GM12873 (cell line): Measurements from ENCODE around the gene ADARB1.

Source experiments
- TF ChIP-seq, protein P1 (sequence below): IDR thresholded peaks from 2 replicates; pipeline ENCODE4 v1.5.1; 2012; ENCODE audit warnings: low read depth, mild to moderate bottlenecking, moderate library complexity, low read length, control low read depth; ENCODE audit not compliant: insufficient read depth; ENCODE audit errors: missing control alignments

Gene ADARB1

GRCh38 chr21:45122432-45123132 is 48.2 kb downstream of the ADARB1 start:
- TF ChIP-seq, protein P1, sequence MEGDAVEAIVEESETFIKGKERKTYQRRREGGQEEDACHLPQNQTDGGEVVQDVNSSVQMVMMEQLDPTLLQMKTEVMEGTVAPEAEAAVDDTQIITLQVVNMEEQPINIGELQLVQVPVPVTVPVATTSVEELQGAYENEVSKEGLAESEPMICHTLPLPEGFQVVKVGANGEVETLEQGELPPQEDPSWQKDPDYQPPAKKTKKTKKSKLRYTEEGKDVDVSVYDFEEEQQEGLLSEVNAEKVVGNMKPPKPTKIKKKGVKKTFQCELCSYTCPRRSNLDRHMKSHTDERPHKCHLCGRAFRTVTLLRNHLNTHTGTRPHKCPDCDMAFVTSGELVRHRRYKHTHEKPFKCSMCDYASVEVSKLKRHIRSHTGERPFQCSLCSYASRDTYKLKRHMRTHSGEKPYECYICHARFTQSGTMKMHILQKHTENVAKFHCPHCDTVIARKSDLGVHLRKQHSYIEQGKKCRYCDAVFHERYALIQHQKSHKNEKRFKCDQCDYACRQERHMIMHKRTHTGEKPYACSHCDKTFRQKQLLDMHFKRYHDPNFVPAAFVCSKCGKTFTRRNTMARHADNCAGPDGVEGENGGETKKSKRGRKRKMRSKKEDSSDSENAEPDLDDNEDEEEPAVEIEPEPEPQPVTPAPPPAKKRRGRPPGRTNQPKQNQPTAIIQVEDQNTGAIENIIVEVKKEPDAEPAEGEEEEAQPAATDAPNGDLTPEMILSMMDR: no peak

DNA sequence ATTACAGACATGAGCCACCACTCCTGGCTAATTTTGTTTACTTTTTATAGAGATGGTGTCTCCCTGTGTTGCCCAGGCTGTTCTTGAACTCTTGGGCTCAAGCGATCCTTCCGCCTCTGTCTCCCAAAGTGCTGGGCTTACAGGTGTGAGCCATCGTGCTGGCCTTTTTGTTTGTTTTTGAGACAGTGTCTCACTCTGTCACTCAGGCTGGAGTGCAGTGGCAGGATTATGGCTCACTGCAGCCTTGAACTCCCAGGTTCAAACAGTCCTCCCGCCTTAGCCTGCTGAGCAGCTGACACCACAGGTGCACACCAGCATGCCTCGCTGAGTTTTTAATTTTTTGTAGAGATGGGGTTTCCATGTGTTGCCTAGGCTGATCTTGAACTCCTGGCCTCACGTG is 49.1 kb downstream of the ADARB1 start:
- TF ChIP-seq, protein P1: no peak

DNA sequence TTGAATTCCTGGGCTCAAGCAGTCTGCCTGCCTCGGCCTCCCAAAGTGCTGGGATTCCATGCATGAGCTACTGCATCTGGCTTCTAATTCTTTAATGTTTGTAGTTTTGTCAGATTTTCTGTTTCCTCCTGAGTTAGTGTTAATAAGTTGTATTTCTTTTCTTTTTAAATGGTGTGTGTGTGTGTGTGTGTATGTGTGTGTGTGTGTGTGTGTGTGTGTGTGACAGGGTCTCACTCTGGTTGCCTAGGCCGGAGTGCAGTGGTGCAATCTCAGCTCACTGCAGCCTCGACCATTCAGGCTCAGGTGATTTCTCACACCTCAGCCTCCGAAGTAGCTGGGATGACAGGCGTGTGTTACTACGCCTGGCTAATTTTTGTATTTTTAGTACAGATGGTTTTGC is 50.2 kb downstream of the ADARB1 start:
- TF ChIP-seq, protein P1: no peak

- TF ChIP-seq, protein P1: no peak
Observed at GRCh38 chr21:45125357-45125756, 51.0 kb downstream of the ADARB1 start.

GRCh38 chr21:45126204-45126626 is 51.8 kb downstream of the ADARB1 start:
- TF ChIP-seq, protein P1: no peak

DNA sequence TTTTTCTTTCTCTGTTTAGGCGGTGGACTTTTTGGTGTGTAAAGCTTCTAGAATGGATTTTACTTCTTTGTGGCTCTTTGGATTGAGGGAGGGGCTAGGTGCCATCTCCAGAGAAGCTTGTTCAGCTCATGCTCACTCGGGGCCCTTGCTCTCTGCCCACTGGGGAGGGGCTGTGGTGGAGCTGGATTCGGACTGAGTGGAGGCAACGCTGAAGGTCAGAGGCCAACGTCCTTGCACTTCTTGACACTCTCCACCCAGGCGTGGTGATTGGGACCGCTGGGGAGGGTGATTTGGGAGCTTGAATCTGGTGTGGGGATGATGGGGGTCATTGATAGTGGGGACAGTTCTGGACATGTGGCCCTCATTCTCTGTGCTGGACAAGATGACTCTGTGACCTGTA is 52.6 kb downstream of the ADARB1 start:
- TF ChIP-seq, protein P1: no peak

DNA sequence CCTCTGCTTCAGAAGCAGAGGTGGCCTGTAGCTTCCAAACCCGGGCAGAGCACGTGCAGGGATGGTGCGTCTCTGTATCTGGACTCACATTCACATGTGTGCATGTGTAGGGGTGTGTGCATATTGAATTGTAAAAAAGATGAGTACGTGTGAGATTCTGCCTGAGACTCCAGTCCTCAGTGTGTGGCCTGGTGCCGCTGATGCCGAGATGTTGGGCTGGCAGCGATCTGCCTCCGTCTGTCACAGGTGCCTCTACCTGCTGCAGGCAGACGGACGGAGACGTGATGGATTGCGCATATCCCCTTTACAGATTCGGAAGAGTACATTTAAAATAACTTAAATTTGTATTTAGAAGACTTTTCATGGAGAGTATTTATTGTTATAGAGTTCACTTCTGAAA is 53.6 kb downstream of the ADARB1 start:
- TF ChIP-seq, protein P1: no peak
